Measurements from ENCODE around the gene CBL. TPM values are rescaled to one million over a fixed set of nuclear protein-coding genes. Genes with fewer than 3 reads are reported as not detected.

CBL gene
- total and polyA plus RNA-seq, 2 experiments from 2014 or later = 31.6 to 67.6 TPM

GRCh38 chr11:119188067-119188466 is 18.1 kb upstream of the CBL start (continued):
- TF ChIP-seq ZNF462 (CRISPR knock-in tag; IDR thresholded peaks at IDR 0.05) = no peak
- TF ChIP-seq ZNF114 (CRISPR knock-in tag; IDR thresholded peaks at IDR 0.05) = no peak
- no peak for TF ChIP-seq EZH2phosphoT487 (IDR thresholded peaks at IDR 0.05; ENCODE audit: unreplicated experiment)
- TF ChIP-seq STAT1 (IDR thresholded peaks at IDR 0.05; ENCODE audit: unreplicated experiment) = no peak
- TF ChIP-seq JUNB (IDR thresholded peaks at IDR 0.05; ENCODE audit: unreplicated experiment) = no peak
- TF ChIP-seq ZNF331 (CRISPR knock-in tag; IDR thresholded peaks at IDR 0.05; ENCODE audit: low read depth) = no peak
- no peak for TF ChIP-seq ETS1 (IDR thresholded peaks at IDR 0.05)
- no peak for TF ChIP-seq POLR2AphosphoS5 (IDR thresholded peaks at IDR 0.05; ENCODE audit: low read depth)
- no peak for TF ChIP-seq NANOG (IDR thresholded peaks at IDR 0.05; ENCODE audit: borderline replicate concordance)
- TF ChIP-seq CREB1 (CRISPR knock-in tag; IDR thresholded peaks at IDR 0.05; ENCODE audit: low read depth) = no peak

- Mint-ChIP-seq H3K27me3 (ENCODE audit: insufficient read depth, low read depth, poor library complexity) (peaks cover 6% of the 10 kb centered on the region), H3K36me3 (ENCODE audit: low read depth) (no peaks in the 10 kb centered on the region), H3K9me3 (no peaks in the 10 kb centered on the region), H3K4me3 (no peak overlapping the region), H3K4me1 (no peaks in the 10 kb centered on the region), H3K27ac (no peak overlapping the region)
- Histone ChIP-seq H3K4me2 (no peak overlapping the region), H3K79me2 (replicated peaks; ENCODE audit: insufficient read depth) (no peaks in the 10 kb centered on the region), H2AFZ (no peak overlapping the region), H4K20me1 (replicated peaks; ENCODE audit: insufficient read depth) (no peaks in the 10 kb centered on the region), H3K36me3 (ENCODE audit: insufficient read depth) (no peaks in the 10 kb centered on the region), H3K27ac (ENCODE audit: low read depth) (no peak overlapping the region), H3K27me3 (ENCODE audit: insufficient read depth) (no peaks in the 10 kb centered on the region), H3F3A (replicated peaks; ENCODE audit: low read depth) (no peaks in the 10 kb centered on the region), H3K9me2 (ENCODE audit: insufficient read depth) (no peaks in the 10 kb centered on the region), H3K4me3 (no peak overlapping the region), H3K4me1 (ENCODE audit: insufficient read depth) (no peaks in the 10 kb centered on the region)
- ATAC-seq = no peak
- DNase-seq (ENCODE audit: low spot score) = no peak
- TF ChIP-seq ZNF114 (CRISPR knock-in tag; IDR thresholded peaks at IDR 0.05) (no peak), NANOG (IDR thresholded peaks at IDR 0.05; ENCODE audit: borderline replicate concordance) (no peak), ETS1 (IDR thresholded peaks at IDR 0.05) (no peak), CTCF (conservative IDR thresholded peaks at IDR 0.05; ENCODE audit: low read depth in 2 of 2) (no peak), STAT1 (IDR thresholded peaks at IDR 0.05; ENCODE audit: unreplicated experiment) (no peak), REST (IDR thresholded peaks at IDR 0.05; ENCODE audit: unreplicated experiment) (no peak)
These were observed 17.3 kb upstream of the CBL start for GRCh38 chr11:119188887-119189286.

Data from GM23338 (cell line).